Central memory CD8-positive, alpha-beta T cell (primary cell): Measurements from ENCODE around the gene NEXN.

ENCODE experiments used
- ATAC-seq: fragments of 150-1000 bp; cut with Tn5 transposase; replicated peaks from 2 replicates; pipeline ENCODE4 v1.10.0; 2022; ENCODE audit warnings: mild to moderate bottlenecking, moderate FRiP score, moderate number of reproducible peaks; ENCODE audit not compliant: poor library complexity, severe bottlenecking; ENCODE audit errors: extremely low read depth
- DNase-seq, 2 donors: peaks; one replicate each; pipeline ENCODE4 v3.0.0; 2021; ENCODE audit warnings: low spot score in 2 of 2
- H3K27ac Mint-ChIP-seq: one replicate; pipeline ENCODE4 v1.8.0; 2022; ENCODE audit warnings: low read depth, mild to moderate bottlenecking, moderate library complexity, mixed read lengths
- H3K27me3 Mint-ChIP-seq: one replicate; pipeline ENCODE4 v1.8.0; 2022; ENCODE audit warnings: mixed read lengths
- H3K36me3 Mint-ChIP-seq: one replicate; pipeline ENCODE4 v1.8.0; 2022; ENCODE audit warnings: mild to moderate bottlenecking, moderate library complexity, mixed read lengths; ENCODE audit not compliant: insufficient read depth
- H3K4me1 Mint-ChIP-seq: one replicate; pipeline ENCODE4 v1.8.0; 2022; ENCODE audit warnings: mixed read lengths
- H3K4me3 Mint-ChIP-seq: one replicate; pipeline ENCODE4 v1.8.0; 2022; ENCODE audit warnings: mild to moderate bottlenecking, moderate library complexity, mixed read lengths
- H3K9me3 Mint-ChIP-seq: one replicate; pipeline ENCODE4 v1.8.0; 2022; ENCODE audit warnings: mixed read lengths

Gene NEXN

GRCh38 chr1:77876884-77877283, 11.5 kb upstream of the NEXN start:
- no peak overlapping the region for H3K4me3 Mint-ChIP-seq
- H3K27ac Mint-ChIP-seq, result no peak overlapping the region
- DNase-seq (no peak), ATAC-seq (no peak)
- peaks cover 8% of the 10 kb centered on the region for H3K36me3 Mint-ChIP-seq
- no peaks in the 10 kb centered on the region for H3K27me3 Mint-ChIP-seq
- H3K9me3 Mint-ChIP-seq, result no peaks in the 10 kb centered on the region
- H3K4me1 Mint-ChIP-seq, result no peaks in the 10 kb centered on the region

GRCh38 chr1:77881061-77881460, 7.4 kb upstream of the NEXN start:
- Mint-ChIP-seq H3K27me3 (no peaks in the 10 kb centered on the region), H3K27ac (no peak overlapping the region), H3K4me3 (no peak overlapping the region), H3K36me3 (peaks cover 8% of the 10 kb centered on the region), H3K4me1 (no peaks in the 10 kb centered on the region), H3K9me3 (no peaks in the 10 kb centered on the region)
- ATAC-seq, result no peak
- DNase-seq, result no peak

GRCh38 chr1:77882411-77882810, 6.0 kb upstream of the NEXN start:
- Mint-ChIP-seq H3K36me3 (peaks cover 8% of the 10 kb centered on the region), H3K4me1 (no peaks in the 10 kb centered on the region), H3K9me3 (no peaks in the 10 kb centered on the region), H3K4me3 (no peak overlapping the region), H3K27ac (no peak overlapping the region), H3K27me3 (peaks cover 9% of the 10 kb centered on the region)
- DNase-seq, result no peak
- ATAC-seq, result no peak

- Mint-ChIP-seq H3K4me3 (peak overlapping the region; percentile 61), H3K9me3 (no peaks in the 10 kb centered on the region), H3K36me3 (peaks cover 3% of the 10 kb centered on the region), H3K27ac (no peak overlapping the region), H3K4me1 (peaks cover 8% of the 10 kb centered on the region), H3K27me3 (peaks cover 18% of the 10 kb centered on the region)
- ATAC-seq (peak; percentile 36), DNase-seq (no peak)
Observed at GRCh38 chr1:77888781-77889642, 588 bp downstream of the NEXN start.

- Mint-ChIP-seq H3K4me1 (peaks cover 8% of the 10 kb centered on the region), H3K27ac (no peak overlapping the region), H3K27me3 (peaks cover 18% of the 10 kb centered on the region), H3K4me3 (no peak overlapping the region), H3K9me3 (no peaks in the 10 kb centered on the region), H3K36me3 (no peaks in the 10 kb centered on the region)
- ATAC-seq, result no peak
- DNase-seq, result no peak
Observed at GRCh38 chr1:77889671-77890070, 1.2 kb downstream of the NEXN start.

GRCh38 chr1:77891200-77891599, 2.8 kb downstream of the NEXN start:
- H3K27me3 Mint-ChIP-seq, result peaks cover 18% of the 10 kb centered on the region
- peaks cover 8% of the 10 kb centered on the region for H3K4me1 Mint-ChIP-seq
- H3K9me3 Mint-ChIP-seq, result no peaks in the 10 kb centered on the region
- no peak for ATAC-seq
- DNase-seq, result no peak
- H3K27ac Mint-ChIP-seq, result no peak overlapping the region
- H3K4me3 Mint-ChIP-seq, result no peak overlapping the region
- H3K36me3 Mint-ChIP-seq, result no peaks in the 10 kb centered on the region

- Mint-ChIP-seq H3K4me3 (no peak overlapping the region), H3K27me3 (no peaks in the 10 kb centered on the region), H3K27ac (no peak overlapping the region), H3K4me1 (no peaks in the 10 kb centered on the region), H3K36me3 (no peaks in the 10 kb centered on the region), H3K9me3 (no peaks in the 10 kb centered on the region)
- ATAC-seq (no peak), DNase-seq (no peak)
Observed at GRCh38 chr1:77899647-77900320, 11.4 kb downstream of the NEXN start.

- DNase-seq (no peak), ATAC-seq (no peak)
- H3K36me3 Mint-ChIP-seq, result no peaks in the 10 kb centered on the region
- H3K9me3 Mint-ChIP-seq, result no peaks in the 10 kb centered on the region
- no peak overlapping the region for H3K4me3 Mint-ChIP-seq
- no peaks in the 10 kb centered on the region for H3K4me1 Mint-ChIP-seq
- H3K27me3 Mint-ChIP-seq, result no peaks in the 10 kb centered on the region
- no peak overlapping the region for H3K27ac Mint-ChIP-seq
Observed at GRCh38 chr1:77900687-77901293, 12.4 kb downstream of the NEXN start.

- Mint-ChIP-seq H3K27me3 (no peaks in the 10 kb centered on the region), H3K36me3 (no peaks in the 10 kb centered on the region), H3K27ac (no peak overlapping the region), H3K4me1 (no peaks in the 10 kb centered on the region), H3K9me3 (no peaks in the 10 kb centered on the region), H3K4me3 (no peak overlapping the region)
- no peak for DNase-seq
- ATAC-seq, result no peak
Observed at GRCh38 chr1:77905603-77906002, 17.2 kb downstream of the NEXN start.

- no peak overlapping the region for H3K27ac Mint-ChIP-seq
- H3K4me3 Mint-ChIP-seq, result no peak overlapping the region
- no peaks in the 10 kb centered on the region for H3K4me1 Mint-ChIP-seq
- no peaks in the 10 kb centered on the region for H3K27me3 Mint-ChIP-seq
- no peak for DNase-seq
- ATAC-seq, result no peak
- no peaks in the 10 kb centered on the region for H3K36me3 Mint-ChIP-seq
- H3K9me3 Mint-ChIP-seq, result no peaks in the 10 kb centered on the region
Observed at GRCh38 chr1:77906019-77906545, 17.7 kb downstream of the NEXN start.

- Mint-ChIP-seq H3K27me3 (no peaks in the 10 kb centered on the region), H3K4me3 (no peak overlapping the region), H3K4me1 (no peaks in the 10 kb centered on the region), H3K36me3 (no peaks in the 10 kb centered on the region), H3K9me3 (no peaks in the 10 kb centered on the region), H3K27ac (no peak overlapping the region)
- no peak for ATAC-seq
- no peak for DNase-seq
Observed at GRCh38 chr1:77906624-77907023, 18.2 kb downstream of the NEXN start.

GRCh38 chr1:77910116-77910515, 21.7 kb downstream of the NEXN start:
- Mint-ChIP-seq H3K9me3 (no peaks in the 10 kb centered on the region), H3K36me3 (no peaks in the 10 kb centered on the region), H3K4me1 (no peaks in the 10 kb centered on the region), H3K27ac (no peak overlapping the region), H3K27me3 (no peaks in the 10 kb centered on the region), H3K4me3 (no peak overlapping the region)
- DNase-seq (no peak), ATAC-seq (no peak)
